ENCODE measurements around the gene GASK1A. TPM values are rescaled to one million over a fixed set of nuclear protein-coding genes. Genes with fewer than 3 reads are reported as not detected.

Gene GASK1A
- total and polyA plus RNA-seq, 4 donors, result 0.79 to 22.8 (median 4.6) TPM

DNA sequence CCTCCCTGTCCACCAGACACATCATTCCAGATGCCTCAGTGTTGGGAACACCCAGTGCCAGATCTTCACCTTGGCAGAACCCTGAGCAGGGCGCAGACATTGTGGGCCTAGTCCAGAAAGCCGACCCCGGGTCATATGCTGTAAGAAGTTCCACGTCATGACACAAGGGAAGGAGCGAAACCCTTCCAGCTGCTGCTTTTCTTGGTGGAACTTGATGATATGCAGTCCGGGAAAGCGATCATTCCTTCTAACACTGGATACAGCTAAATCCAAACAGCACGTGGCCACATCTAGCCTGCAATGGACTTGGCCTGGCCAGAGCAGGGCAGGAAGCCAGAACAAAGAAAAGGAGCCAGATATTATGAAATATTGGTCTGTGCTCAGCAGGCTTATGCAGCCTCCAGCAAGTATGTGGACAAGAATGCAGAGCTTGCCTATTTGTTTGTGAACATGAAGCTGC lies 22.0 kb downstream of the GASK1A start:
- Histone ChIP-seq H3K36me3 (ENCODE audit: control insufficient read depth in 4 of 4, insufficient read depth in 3 of 4, low read depth in 1 of 4, low read length in 3 of 4) (no peaks in the 10 kb centered on the region), H3K4me3 (ENCODE audit: low read depth in 1 of 3, low read length in 3 of 3) (peak overlapping the region in 1 of 3 donors; percentile 3), H3K9ac (ENCODE audit: low read depth in 1 of 2, low read length in 2 of 2) (no peak overlapping the region), H3K9me3 (ENCODE audit: control insufficient read depth in 4 of 4, low read length in 3 of 4) (no peaks in the 10 kb centered on the region), H3K4me1 (ENCODE audit: control insufficient read depth in 4 of 4, insufficient read depth in 4 of 4, low read length in 3 of 4) (peaks cover 7 to 65% (median 52%) of the 10 kb centered on the region in 4 donors), H3K27ac (ENCODE audit: low read depth in 1 of 2, low read length in 2 of 2) (peak overlapping the region; percentile 79 to 91), H3K27me3 (ENCODE audit: control insufficient read depth in 4 of 4, insufficient read depth in 4 of 4, low read length in 3 of 4) (no peaks in the 10 kb centered on the region)
- DNase-seq (ENCODE audit: low spot score), result peak; percentile 51
- 24% methylated on average over 8 of the region's 8 CpGs for WGBS
- TF ChIP-seq, protein P1, sequence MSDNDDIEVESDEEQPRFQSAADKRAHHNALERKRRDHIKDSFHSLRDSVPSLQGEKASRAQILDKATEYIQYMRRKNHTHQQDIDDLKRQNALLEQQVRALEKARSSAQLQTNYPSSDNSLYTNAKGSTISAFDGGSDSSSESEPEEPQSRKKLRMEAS (IDR thresholded peaks at IDR 0.05), result peak; percentile 97
- TF ChIP-seq RXRA (IDR thresholded peaks at IDR 0.05) (peak; percentile 82 to 91), HNF4G (IDR thresholded peaks at IDR 0.05) (peak; percentile 68), NR2F2 (IDR thresholded peaks at IDR 0.05) (peak; percentile 97), YY1 (IDR thresholded peaks at IDR 0.05) (peak; percentile 85), EGR1 (IDR thresholded peaks at IDR 0.05; ENCODE audit: low read depth in 2 of 2) (peak; percentile 36 to 40), HNF4A (conservative IDR thresholded peaks at IDR 0.05) (peak; percentile 86), JUND (IDR thresholded peaks at IDR 0.05) (peak; percentile 77 to 83), TAF1 (conservative IDR thresholded peaks at IDR 0.05) (peak; percentile 19), FOXA2 (IDR thresholded peaks at IDR 0.05) (peak; percentile 55), SP1 (IDR thresholded peaks at IDR 0.05) (peak; percentile 90), FOXA1 (IDR thresholded peaks at IDR 0.05) (peak; percentile 66), GABPA (IDR thresholded peaks at IDR 0.05 in 1 of 2, conservative IDR thresholded peaks at IDR 0.05 in 1 of 2) (peak in 1 of 2 donors; percentile 12), RAD21 (IDR thresholded peaks at IDR 0.05) (peak; percentile 48 to 69)
- TF ChIP-seq, protein P2, sequence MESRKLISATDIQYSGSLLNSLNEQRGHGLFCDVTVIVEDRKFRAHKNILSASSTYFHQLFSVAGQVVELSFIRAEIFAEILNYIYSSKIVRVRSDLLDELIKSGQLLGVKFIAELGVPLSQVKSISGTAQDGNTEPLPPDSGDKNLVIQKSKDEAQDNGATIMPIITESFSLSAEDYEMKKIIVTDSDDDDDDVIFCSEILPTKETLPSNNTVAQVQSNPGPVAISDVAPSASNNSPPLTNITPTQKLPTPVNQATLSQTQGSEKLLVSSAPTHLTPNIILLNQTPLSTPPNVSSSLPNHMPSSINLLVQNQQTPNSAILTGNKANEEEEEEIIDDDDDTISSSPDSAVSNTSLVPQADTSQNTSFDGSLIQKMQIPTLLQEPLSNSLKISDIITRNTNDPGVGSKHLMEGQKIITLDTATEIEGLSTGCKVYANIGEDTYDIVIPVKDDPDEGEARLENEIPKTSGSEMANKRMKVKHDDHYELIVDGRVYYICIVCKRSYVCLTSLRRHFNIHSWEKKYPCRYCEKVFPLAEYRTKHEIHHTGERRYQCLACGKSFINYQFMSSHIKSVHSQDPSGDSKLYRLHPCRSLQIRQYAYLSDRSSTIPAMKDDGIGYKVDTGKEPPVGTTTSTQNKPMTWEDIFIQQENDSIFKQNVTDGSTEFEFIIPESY (IDR thresholded peaks at IDR 0.05), result peak; percentile 84
- TF ChIP-seq, protein P3, sequence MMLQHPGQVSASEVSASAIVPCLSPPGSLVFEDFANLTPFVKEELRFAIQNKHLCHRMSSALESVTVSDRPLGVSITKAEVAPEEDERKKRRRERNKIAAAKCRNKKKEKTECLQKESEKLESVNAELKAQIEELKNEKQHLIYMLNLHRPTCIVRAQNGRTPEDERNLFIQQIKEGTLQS (IDR thresholded peaks at IDR 0.05), result peak; percentile 60
- TF ChIP-seq, protein P4, sequence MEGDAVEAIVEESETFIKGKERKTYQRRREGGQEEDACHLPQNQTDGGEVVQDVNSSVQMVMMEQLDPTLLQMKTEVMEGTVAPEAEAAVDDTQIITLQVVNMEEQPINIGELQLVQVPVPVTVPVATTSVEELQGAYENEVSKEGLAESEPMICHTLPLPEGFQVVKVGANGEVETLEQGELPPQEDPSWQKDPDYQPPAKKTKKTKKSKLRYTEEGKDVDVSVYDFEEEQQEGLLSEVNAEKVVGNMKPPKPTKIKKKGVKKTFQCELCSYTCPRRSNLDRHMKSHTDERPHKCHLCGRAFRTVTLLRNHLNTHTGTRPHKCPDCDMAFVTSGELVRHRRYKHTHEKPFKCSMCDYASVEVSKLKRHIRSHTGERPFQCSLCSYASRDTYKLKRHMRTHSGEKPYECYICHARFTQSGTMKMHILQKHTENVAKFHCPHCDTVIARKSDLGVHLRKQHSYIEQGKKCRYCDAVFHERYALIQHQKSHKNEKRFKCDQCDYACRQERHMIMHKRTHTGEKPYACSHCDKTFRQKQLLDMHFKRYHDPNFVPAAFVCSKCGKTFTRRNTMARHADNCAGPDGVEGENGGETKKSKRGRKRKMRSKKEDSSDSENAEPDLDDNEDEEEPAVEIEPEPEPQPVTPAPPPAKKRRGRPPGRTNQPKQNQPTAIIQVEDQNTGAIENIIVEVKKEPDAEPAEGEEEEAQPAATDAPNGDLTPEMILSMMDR (IDR thresholded peaks at IDR 0.05; ENCODE audit: low read depth, low read length, missing input control), result no peak
- TF ChIP-seq, protein P5, sequence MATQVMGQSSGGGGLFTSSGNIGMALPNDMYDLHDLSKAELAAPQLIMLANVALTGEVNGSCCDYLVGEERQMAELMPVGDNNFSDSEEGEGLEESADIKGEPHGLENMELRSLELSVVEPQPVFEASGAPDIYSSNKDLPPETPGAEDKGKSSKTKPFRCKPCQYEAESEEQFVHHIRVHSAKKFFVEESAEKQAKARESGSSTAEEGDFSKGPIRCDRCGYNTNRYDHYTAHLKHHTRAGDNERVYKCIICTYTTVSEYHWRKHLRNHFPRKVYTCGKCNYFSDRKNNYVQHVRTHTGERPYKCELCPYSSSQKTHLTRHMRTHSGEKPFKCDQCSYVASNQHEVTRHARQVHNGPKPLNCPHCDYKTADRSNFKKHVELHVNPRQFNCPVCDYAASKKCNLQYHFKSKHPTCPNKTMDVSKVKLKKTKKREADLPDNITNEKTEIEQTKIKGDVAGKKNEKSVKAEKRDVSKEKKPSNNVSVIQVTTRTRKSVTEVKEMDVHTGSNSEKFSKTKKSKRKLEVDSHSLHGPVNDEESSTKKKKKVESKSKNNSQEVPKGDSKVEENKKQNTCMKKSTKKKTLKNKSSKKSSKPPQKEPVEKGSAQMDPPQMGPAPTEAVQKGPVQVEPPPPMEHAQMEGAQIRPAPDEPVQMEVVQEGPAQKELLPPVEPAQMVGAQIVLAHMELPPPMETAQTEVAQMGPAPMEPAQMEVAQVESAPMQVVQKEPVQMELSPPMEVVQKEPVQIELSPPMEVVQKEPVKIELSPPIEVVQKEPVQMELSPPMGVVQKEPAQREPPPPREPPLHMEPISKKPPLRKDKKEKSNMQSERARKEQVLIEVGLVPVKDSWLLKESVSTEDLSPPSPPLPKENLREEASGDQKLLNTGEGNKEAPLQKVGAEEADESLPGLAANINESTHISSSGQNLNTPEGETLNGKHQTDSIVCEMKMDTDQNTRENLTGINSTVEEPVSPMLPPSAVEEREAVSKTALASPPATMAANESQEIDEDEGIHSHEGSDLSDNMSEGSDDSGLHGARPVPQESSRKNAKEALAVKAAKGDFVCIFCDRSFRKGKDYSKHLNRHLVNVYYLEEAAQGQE (IDR thresholded peaks at IDR 0.05), result peak; percentile 85
